Activated CD4-positive, alpha-beta T cell treated with anti-CD3 and anti-CD28 coated beads, Interleukin-2, amount 10 ng/mL, durations not matched to agents 7 days and 5 days (primary cell): ENCODE results near the gene GRIN3A. TPM values are rescaled to one million over a fixed set of nuclear protein-coding genes. Genes with fewer than 3 reads are reported as not detected.

Experiments
- CTCF ChIA-PET: fragments of 350-600 bp; sonication (Branson Sonifier 250); formaldehyde crosslinking; loops from one replicate; lab custom pipeline; 2021; ENCODE audit warnings: antibody characterized with exemption; lab: Charles Lee
- POLR2A ChIA-PET: fragments of 350-600 bp; sonication (Branson Sonifier 250); formaldehyde crosslinking; loops from one replicate; lab custom pipeline; 2021; ENCODE audit warnings: antibody characterized with exemption; lab: Charles Lee
- DNase-seq: peaks from one replicate; pipeline ENCODE4 v3.0.0-alpha.2; 2020
- H3K27ac Mint-ChIP-seq: one replicate; pipeline ENCODE4 v1.8.0; 2021; ENCODE audit warnings: mild to moderate bottlenecking, moderate library complexity, mixed read lengths
- H3K27me3 Mint-ChIP-seq: one replicate; pipeline ENCODE4 v1.8.0; 2021; ENCODE audit warnings: mixed read lengths
- H3K36me3 Mint-ChIP-seq: one replicate; pipeline ENCODE4 v1.8.0; 2021; ENCODE audit warnings: low read depth, mixed read lengths
- H3K4me1 Mint-ChIP-seq: one replicate; pipeline ENCODE4 v1.8.0; 2021; ENCODE audit warnings: mixed read lengths
- H3K4me3 Mint-ChIP-seq: one replicate; pipeline ENCODE4 v1.8.0; 2021; ENCODE audit warnings: mild to moderate bottlenecking, moderate library complexity, mixed read lengths
- H3K9me3 Mint-ChIP-seq: one replicate; pipeline ENCODE4 v1.8.0; 2021; ENCODE audit warnings: mixed read lengths
- total RNA-seq, 2 experiments: library from RNA; stranded (reverse); gene quantifications; one replicate each; pipeline ENCODE4 v1.2.3, GENCODE V29; 2021

The GRIN3A gene
- total RNA-seq, 2 experiments from 2014 or later: not detected

- DNase-seq: no peak
- no peak overlapping the region for H3K4me3 Mint-ChIP-seq
- peaks cover 4% of the 10 kb centered on the region for H3K36me3 Mint-ChIP-seq
- peaks cover 11% of the 10 kb centered on the region for H3K9me3 Mint-ChIP-seq
- POLR2A ChIA-PET: no interaction called here
- H3K27me3 Mint-ChIP-seq: no peaks in the 10 kb centered on the region
- CTCF ChIA-PET: no interaction called here
- peaks cover 21% of the 10 kb centered on the region for H3K4me1 Mint-ChIP-seq
- H3K27ac Mint-ChIP-seq: no peak overlapping the region
These were observed 155.9 kb downstream of the GRIN3A start for GRCh38 chr9:101582553-101582952.

- ChIA-PET CTCF (interaction anchor here (1.0 kb wide), 1 partner anchor 10 kb away, joined by 4 read pairs; no protein-coding TSS in a partner anchor), POLR2A (interaction anchor here (0.6 kb wide), 1 partner anchor 1128 kb away, joined by 3 read pairs; no protein-coding TSS in a partner anchor)
- Mint-ChIP-seq H3K27ac (no peak overlapping the region), H3K36me3 (no peaks in the 10 kb centered on the region), H3K27me3 (no peaks in the 10 kb centered on the region), H3K4me3 (no peak overlapping the region), H3K9me3 (peaks cover 2% of the 10 kb centered on the region), H3K4me1 (peaks cover 1% of the 10 kb centered on the region)
- no peak for DNase-seq
These were observed 158.5 kb downstream of the GRIN3A start for GRCh38 chr9:101579711-101580545.

- Mint-ChIP-seq H3K4me3 (no peak overlapping the region), H3K27ac (no peak overlapping the region), H3K9me3 (no peaks in the 10 kb centered on the region), H3K36me3 (peaks cover 6% of the 10 kb centered on the region), H3K4me1 (peaks cover 15% of the 10 kb centered on the region), H3K27me3 (no peaks in the 10 kb centered on the region)
- ChIA-PET POLR2A (no interaction called here), CTCF (no interaction called here)
- DNase-seq: no peak
These were observed 160.1 kb downstream of the GRIN3A start for GRCh38 chr9:101578378-101578777.

- H3K9me3 Mint-ChIP-seq: no peaks in the 10 kb centered on the region
- POLR2A ChIA-PET: no interaction called here
- peaks cover 15% of the 10 kb centered on the region for H3K36me3 Mint-ChIP-seq
- H3K27me3 Mint-ChIP-seq: no peaks in the 10 kb centered on the region
- no peak for DNase-seq
- CTCF ChIA-PET: no interaction called here
- H3K4me1 Mint-ChIP-seq: peaks cover 50% of the 10 kb centered on the region
- H3K27ac Mint-ChIP-seq: no peak overlapping the region
- H3K4me3 Mint-ChIP-seq: no peak overlapping the region
These were observed 163.6 kb downstream of the GRIN3A start for GRCh38 chr9:101574731-101575333.

- peaks cover 62% of the 10 kb centered on the region for H3K4me1 Mint-ChIP-seq
- H3K27ac Mint-ChIP-seq: peak overlapping the region; percentile 55
- ChIA-PET POLR2A (no interaction called here), CTCF (no interaction called here)
- H3K9me3 Mint-ChIP-seq: no peaks in the 10 kb centered on the region
- H3K36me3 Mint-ChIP-seq: peaks cover 26% of the 10 kb centered on the region
- H3K4me3 Mint-ChIP-seq: no peak overlapping the region
- no peak for DNase-seq
- no peaks in the 10 kb centered on the region for H3K27me3 Mint-ChIP-seq
These were observed 166.1 kb downstream of the GRIN3A start for GRCh38 chr9:101572316-101572715.

GRCh38 chr9:101571114-101571513, 167.3 kb downstream of the GRIN3A start:
- ChIA-PET CTCF (interaction anchor here (1.5 kb wide), 1 partner anchor 8 kb away, joined by 4 read pairs; no protein-coding TSS in a partner anchor), POLR2A (no interaction called here)
- Mint-ChIP-seq H3K4me3 (no peak overlapping the region), H3K4me1 (peaks cover 65% of the 10 kb centered on the region), H3K36me3 (peaks cover 32% of the 10 kb centered on the region), H3K27ac (peak overlapping the region; percentile 90), H3K9me3 (no peaks in the 10 kb centered on the region), H3K27me3 (no peaks in the 10 kb centered on the region)
- DNase-seq: no peak

GRCh38 chr9:101569741-101570501, 168.5 kb downstream of the GRIN3A start:
- H3K4me1 Mint-ChIP-seq: peaks cover 65% of the 10 kb centered on the region
- POLR2A ChIA-PET: interaction anchor here (0.6 kb wide), 1 partner anchor 18 kb away, joined by 4 read pairs; no protein-coding TSS in a partner anchor
- H3K4me3 Mint-ChIP-seq: no peak overlapping the region

GRCh38 chr9:101567725-101568350, 170.6 kb downstream of the GRIN3A start:
- no peak for DNase-seq
- CTCF ChIA-PET: interaction anchor here (0.9 to 1.4 kb wide), 2 partner anchors 9 to 11 kb away, joined by 3 read pairs; no protein-coding TSS in a partner anchor
- Mint-ChIP-seq H3K27ac (no peak overlapping the region), H3K36me3 (peaks cover 50% of the 10 kb centered on the region), H3K9me3 (no peaks in the 10 kb centered on the region), H3K4me1 (peaks cover 45% of the 10 kb centered on the region), H3K4me3 (no peak overlapping the region), H3K27me3 (no peaks in the 10 kb centered on the region)
- POLR2A ChIA-PET: no interaction called here

More at GRCh38 chr9:101569741-101570501, 168.5 kb downstream of the GRIN3A start:
- Mint-ChIP-seq H3K9me3 (no peaks in the 10 kb centered on the region), H3K36me3 (peaks cover 43% of the 10 kb centered on the region), H3K27ac (peak overlapping the region; percentile 90), H3K27me3 (no peaks in the 10 kb centered on the region)
- peak; percentile 38 for DNase-seq
- CTCF ChIA-PET: interaction anchor here (0.6 to 1.5 kb wide), 2 partner anchors 9 to 95 kb away, joined by 3 to 4 read pairs; no protein-coding TSS in a partner anchor

GRCh38 chr9:101566904-101567724, 171.3 kb downstream of the GRIN3A start:
- Mint-ChIP-seq H3K4me3 (no peak overlapping the region), H3K9me3 (no peaks in the 10 kb centered on the region), H3K27me3 (no peaks in the 10 kb centered on the region), H3K4me1 (peaks cover 38% of the 10 kb centered on the region), H3K27ac (no peak overlapping the region), H3K36me3 (peaks cover 53% of the 10 kb centered on the region)
- ChIA-PET POLR2A (no interaction called here), CTCF (interaction anchor here (0.9 kb wide), 1 partner anchor 10 kb away, joined by 3 read pairs; no protein-coding TSS in a partner anchor)
- DNase-seq: peak; percentile 54

GRCh38 chr9:101564252-101564651, 174.2 kb downstream of the GRIN3A start:
- ChIA-PET CTCF (interaction anchor here (0.6 to 1.5 kb wide), 3 partner anchors 9 to 75 kb away, joined by 3 read pairs; no protein-coding TSS in a partner anchor), POLR2A (no interaction called here)
- Mint-ChIP-seq H3K4me1 (peaks cover 20% of the 10 kb centered on the region), H3K9me3 (peaks cover under 1% of the 10 kb centered on the region), H3K27me3 (no peaks in the 10 kb centered on the region), H3K4me3 (no peak overlapping the region), H3K36me3 (peaks cover 75% of the 10 kb centered on the region), H3K27ac (no peak overlapping the region)
- DNase-seq: no peak

- Mint-ChIP-seq H3K36me3 (peaks cover 82% of the 10 kb centered on the region), H3K27me3 (no peaks in the 10 kb centered on the region), H3K4me3 (no peak overlapping the region), H3K9me3 (peaks cover 8% of the 10 kb centered on the region), H3K27ac (no peak overlapping the region), H3K4me1 (peaks cover 19% of the 10 kb centered on the region)
- ChIA-PET POLR2A (no interaction called here), CTCF (interaction anchor here (0.6 kb wide), 1 partner anchor 45 kb away, joined by 4 read pairs; no protein-coding TSS in a partner anchor)
- no peak for DNase-seq
These were observed 175.5 kb downstream of the GRIN3A start for GRCh38 chr9:101562966-101563365.
